H54 (cell line): ENCODE measurements around the gene RASA3.

Experiments
- DNase-seq: peaks from one replicate; pipeline ENCODE4 v3.0.0; 2011; ENCODE audit warnings: low spot score, mixed read lengths; ENCODE audit not compliant: insufficient read length
- FAIRE-seq: peaks from 3 replicates; lab custom pipeline; 2011; peaks lifted over from hg19 to GRCh38; lab: Jason Lieb, UNC
- POLR2A ChIP-seq: IDR thresholded peaks from 2 replicates; pipeline ENCODE4 v1.6.1; 2011; ENCODE audit warnings: low read depth, mild to moderate bottlenecking, low read length

RASA3 gene

GRCh38 chr13:113930671-113931637 lies 201.5 kb downstream of the RASA3 start:
- no peak for DNase-seq
- no peak for TF ChIP-seq POLR2A
- FAIRE-seq = no peak

GRCh38 chr13:113929628-113930615 lies 202.5 kb downstream of the RASA3 start:
- FAIRE-seq (no peak), DNase-seq (no peak)
- TF ChIP-seq POLR2A = no peak

GRCh38 chr13:113928685-113929627 lies 203.5 kb downstream of the RASA3 start:
- DNase-seq (peak; percentile 86), FAIRE-seq (no peak)
- no peak for TF ChIP-seq POLR2A
